Measurements from ENCODE around the gene C18orf54. TPM values are rescaled to one million over a fixed set of nuclear protein-coding genes. Genes with fewer than 3 reads are reported as not detected.

Gene C18orf54
- total RNA-seq, 1 experiment from 2014 or later: 5.5 TPM

DNA sequence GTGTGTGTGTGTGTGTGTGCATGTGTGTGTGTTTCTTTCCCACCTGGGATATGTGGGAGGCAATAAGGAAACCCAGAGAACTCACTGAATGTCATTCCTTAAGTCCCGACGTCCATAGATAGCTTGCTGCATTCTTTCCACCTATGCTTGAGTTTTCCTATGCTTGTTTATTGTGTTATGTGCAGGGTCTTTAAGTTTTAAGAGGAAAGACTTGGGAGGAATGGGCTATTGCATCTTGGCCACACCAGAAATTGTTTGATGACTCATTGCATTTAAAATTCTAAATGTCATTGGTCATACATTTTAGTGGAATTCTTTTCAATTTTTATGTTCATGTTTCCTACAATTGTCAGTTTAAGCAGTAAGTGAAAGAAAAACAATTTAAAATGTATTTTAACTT is 33.7 kb upstream of the C18orf54 start:
- Mint-ChIP-seq H3K4me3 (ENCODE audit: unreplicated experiment) (no peak overlapping the region), H3K4me1 (ENCODE audit: insufficient read depth, unreplicated experiment) (no peaks in the 10 kb centered on the region), H3K27me3 (ENCODE audit: insufficient read depth, unreplicated experiment) (no peaks in the 10 kb centered on the region), H3K36me3 (ENCODE audit: insufficient read depth, unreplicated experiment) (no peaks in the 10 kb centered on the region), H3K9me3 (ENCODE audit: unreplicated experiment) (no peaks in the 10 kb centered on the region), H3K27ac (ENCODE audit: low read depth, unreplicated experiment) (no peak overlapping the region)
- CTCF ChIA-PET: interaction anchor here (1.3 kb wide), 1 partner anchor 33 kb away, joined by 4 read pairs; the partner anchor contains the start of genes C18orf54 and STARD6
- POLR2A ChIA-PET: interaction anchor here (0.7 kb wide), 1 partner anchor 21 kb away, joined by 3 read pairs; no protein-coding TSS in a partner anchor
- no TSS peak for BruUV-seq (replicated peaks)
- intact Hi-C loops (cut with micrococcal nuclease): no loop called here
- TF ChIP-seq, protein P1, sequence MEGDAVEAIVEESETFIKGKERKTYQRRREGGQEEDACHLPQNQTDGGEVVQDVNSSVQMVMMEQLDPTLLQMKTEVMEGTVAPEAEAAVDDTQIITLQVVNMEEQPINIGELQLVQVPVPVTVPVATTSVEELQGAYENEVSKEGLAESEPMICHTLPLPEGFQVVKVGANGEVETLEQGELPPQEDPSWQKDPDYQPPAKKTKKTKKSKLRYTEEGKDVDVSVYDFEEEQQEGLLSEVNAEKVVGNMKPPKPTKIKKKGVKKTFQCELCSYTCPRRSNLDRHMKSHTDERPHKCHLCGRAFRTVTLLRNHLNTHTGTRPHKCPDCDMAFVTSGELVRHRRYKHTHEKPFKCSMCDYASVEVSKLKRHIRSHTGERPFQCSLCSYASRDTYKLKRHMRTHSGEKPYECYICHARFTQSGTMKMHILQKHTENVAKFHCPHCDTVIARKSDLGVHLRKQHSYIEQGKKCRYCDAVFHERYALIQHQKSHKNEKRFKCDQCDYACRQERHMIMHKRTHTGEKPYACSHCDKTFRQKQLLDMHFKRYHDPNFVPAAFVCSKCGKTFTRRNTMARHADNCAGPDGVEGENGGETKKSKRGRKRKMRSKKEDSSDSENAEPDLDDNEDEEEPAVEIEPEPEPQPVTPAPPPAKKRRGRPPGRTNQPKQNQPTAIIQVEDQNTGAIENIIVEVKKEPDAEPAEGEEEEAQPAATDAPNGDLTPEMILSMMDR (IDR thresholded peaks at IDR 0.05; ENCODE audit: unreplicated experiment): no peak
- DNase-seq (ENCODE audit: unreplicated experiment): no peak

DNA sequence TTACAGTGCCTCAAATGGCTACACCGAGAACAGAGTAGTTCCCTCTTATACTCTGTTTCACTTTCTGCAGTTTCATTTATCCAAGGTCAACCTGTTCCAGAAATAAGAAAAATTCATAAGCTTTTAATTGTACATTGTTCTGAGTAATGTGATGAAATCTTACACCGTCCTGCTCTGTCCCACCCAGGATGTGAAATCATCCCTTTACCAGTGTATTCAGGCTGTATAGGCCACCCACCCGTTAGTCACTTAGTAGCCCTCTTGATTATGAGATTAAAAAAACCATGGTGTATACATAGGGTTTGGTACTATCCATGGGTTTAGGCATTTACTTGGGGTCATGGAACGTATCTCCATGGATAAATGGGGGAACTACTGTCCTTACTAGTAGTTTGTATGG is 29.9 kb upstream of the C18orf54 start:
- Mint-ChIP-seq H3K36me3 (ENCODE audit: insufficient read depth, unreplicated experiment) (no peaks in the 10 kb centered on the region), H3K27me3 (ENCODE audit: insufficient read depth, unreplicated experiment) (no peaks in the 10 kb centered on the region), H3K9me3 (ENCODE audit: unreplicated experiment) (no peaks in the 10 kb centered on the region), H3K4me3 (ENCODE audit: unreplicated experiment) (no peak overlapping the region), H3K27ac (ENCODE audit: low read depth, unreplicated experiment) (peak overlapping the region; percentile 23), H3K4me1 (ENCODE audit: insufficient read depth, unreplicated experiment) (no peaks in the 10 kb centered on the region)
- ChIA-PET POLR2A (no interaction called here), CTCF (no interaction called here)
- peak; percentile 3 for DNase-seq (ENCODE audit: unreplicated experiment)
- intact Hi-C loops (cut with micrococcal nuclease): no loop called here
- TF ChIP-seq, protein P1 (IDR thresholded peaks at IDR 0.05; ENCODE audit: unreplicated experiment): no peak
- no TSS peak for BruUV-seq (replicated peaks)

DNA sequence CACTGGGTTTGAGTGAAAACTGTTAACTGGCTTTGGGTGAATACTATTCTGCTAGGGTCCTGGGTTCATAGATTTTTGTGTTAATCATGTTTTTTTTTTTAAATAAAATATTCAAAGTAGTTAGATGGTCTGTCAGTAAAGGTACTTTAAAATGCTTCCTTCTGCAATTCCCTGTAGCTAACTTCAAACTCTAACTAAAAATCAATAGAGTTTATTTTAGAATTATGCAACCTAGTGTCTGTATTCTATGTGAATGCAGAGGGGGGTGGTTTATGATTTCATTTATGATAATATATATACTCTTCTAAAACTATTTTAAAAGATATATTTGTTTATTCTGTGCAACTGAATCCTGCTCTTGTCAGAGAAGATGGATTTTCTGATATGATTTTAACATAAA is 27.9 kb upstream of the C18orf54 start:
- Mint-ChIP-seq H3K4me1 (ENCODE audit: insufficient read depth, unreplicated experiment) (no peaks in the 10 kb centered on the region), H3K9me3 (ENCODE audit: unreplicated experiment) (no peaks in the 10 kb centered on the region), H3K36me3 (ENCODE audit: insufficient read depth, unreplicated experiment) (no peaks in the 10 kb centered on the region), H3K4me3 (ENCODE audit: unreplicated experiment) (no peak overlapping the region), H3K27me3 (ENCODE audit: insufficient read depth, unreplicated experiment) (no peaks in the 10 kb centered on the region), H3K27ac (ENCODE audit: low read depth, unreplicated experiment) (no peak overlapping the region)
- intact Hi-C loops (cut with micrococcal nuclease): no loop called here
- POLR2A ChIA-PET: interaction anchor here (0.6 kb wide), 1 partner anchor 51 kb away, joined by 3 read pairs; no protein-coding TSS in a partner anchor
- CTCF ChIA-PET: interaction anchor here (0.6 to 1.1 kb wide), 3 partner anchors 13 to 949 kb away, joined by 3 to 4 read pairs (median 3); no protein-coding TSS in a partner anchor
- no TSS peak for BruUV-seq (replicated peaks)
- no peak for DNase-seq (ENCODE audit: unreplicated experiment)
- TF ChIP-seq, protein P1 (IDR thresholded peaks at IDR 0.05; ENCODE audit: unreplicated experiment): no peak

DNA sequence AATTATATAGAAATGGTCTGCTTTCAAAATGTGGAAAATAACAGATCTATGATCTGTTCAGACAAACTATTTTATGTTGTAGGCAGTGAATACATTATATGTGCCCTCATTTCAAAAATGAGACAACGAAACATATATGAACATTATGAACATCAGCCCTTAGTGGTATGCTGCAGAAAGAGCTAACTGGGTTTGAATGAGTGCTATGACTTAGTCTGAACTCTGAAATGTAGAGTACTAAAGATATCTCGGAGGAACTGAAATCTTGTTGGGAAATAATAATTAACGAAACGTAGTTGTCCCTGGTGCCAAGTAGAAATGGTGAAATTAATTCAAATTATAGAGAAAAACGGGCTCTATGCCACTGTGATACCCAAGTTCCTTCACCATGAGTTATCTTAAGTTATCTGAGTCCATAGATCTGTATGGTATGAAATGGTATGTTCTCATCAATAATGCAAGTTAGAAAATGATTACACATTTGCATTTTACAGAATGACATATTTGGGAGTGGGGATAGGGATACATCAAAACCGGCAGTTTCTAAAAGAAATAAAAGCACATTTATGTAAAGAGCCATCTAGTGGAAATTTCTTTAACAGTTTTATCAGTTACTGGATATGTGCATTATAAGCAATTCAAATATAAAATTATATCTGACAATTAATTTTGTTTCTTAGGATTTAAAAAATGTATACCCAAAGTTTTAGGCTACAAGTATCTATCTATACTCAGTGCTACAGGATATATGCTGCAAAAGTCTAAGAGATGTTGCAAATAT is 26.7 kb upstream of the C18orf54 start:
- H3K36me3 Mint-ChIP-seq (ENCODE audit: insufficient read depth, unreplicated experiment): no peaks in the 10 kb centered on the region
- intact Hi-C loops (cut with micrococcal nuclease): loop anchor here (1.0 kb wide), 1 partner anchor 108 kb away; no protein-coding TSS in a partner anchor
- DNase-seq (ENCODE audit: unreplicated experiment): peak; percentile 8
- H3K4me3 Mint-ChIP-seq (ENCODE audit: unreplicated experiment): no peak overlapping the region
- no peak overlapping the region for H3K27ac Mint-ChIP-seq (ENCODE audit: low read depth, unreplicated experiment)
- ChIA-PET CTCF (interaction anchor here (1.0 to 1.1 kb wide), 4 partner anchors 13 to 35 kb away, joined by 3 to 4 read pairs (median 3); no protein-coding TSS in a partner anchor), POLR2A (no interaction called here)
- H3K27me3 Mint-ChIP-seq (ENCODE audit: insufficient read depth, unreplicated experiment): no peaks in the 10 kb centered on the region
- no TSS peak for BruUV-seq (replicated peaks)
- no peaks in the 10 kb centered on the region for H3K9me3 Mint-ChIP-seq (ENCODE audit: unreplicated experiment)
- TF ChIP-seq, protein P1 (IDR thresholded peaks at IDR 0.05; ENCODE audit: unreplicated experiment): no peak
- H3K4me1 Mint-ChIP-seq (ENCODE audit: insufficient read depth, unreplicated experiment): peaks cover 3% of the 10 kb centered on the region

All from MCF 10A (cell line).